ENCODE measurements around the gene USP34.
A peak's percentile ranks its signal among the peaks of the same experiment; 100 is the strongest.
"Not testable (repeated sequence)": the region's sequence is repeated elsewhere in the genome, so short reads cannot be mapped to it uniquely, and the experiment has no call there.

Gene USP34

GRCh38 chr2:61177727-61178549 is 292.9 kb downstream of the USP34 start:
- Mint-ChIP-seq H3K9me3 (no peaks in the 10 kb centered on the region), H3K27ac (peak overlapping the region; percentile 89), H3K4me1 (peaks cover 54% of the 10 kb centered on the region), H3K27me3 (no peaks in the 10 kb centered on the region), H3K36me3 (peaks cover 34% of the 10 kb centered on the region), H3K4me3 (peak overlapping the region; percentile 89)
- peak; percentile 24 for ATAC-seq

- no peaks in the 10 kb centered on the region for H3K27me3 Mint-ChIP-seq
- peak overlapping the region; percentile 89 for H3K4me3 Mint-ChIP-seq
- H3K4me1 Mint-ChIP-seq = peaks cover 48% of the 10 kb centered on the region
- no peaks in the 10 kb centered on the region for H3K9me3 Mint-ChIP-seq
- peaks cover 26% of the 10 kb centered on the region for H3K36me3 Mint-ChIP-seq
- H3K27ac Mint-ChIP-seq = peak overlapping the region; percentile 89
- ATAC-seq = peak; percentile 97
These were observed 293.8 kb downstream of the USP34 start for GRCh38 chr2:61176755-61177726.

GRCh38 chr2:61175036-61175435 is 295.9 kb downstream of the USP34 start:
- H3K27me3 Mint-ChIP-seq = no peaks in the 10 kb centered on the region
- ATAC-seq = no peak
- no peaks in the 10 kb centered on the region for H3K9me3 Mint-ChIP-seq
- peaks cover 29% of the 10 kb centered on the region for H3K4me1 Mint-ChIP-seq
- H3K36me3 Mint-ChIP-seq = peaks cover 7% of the 10 kb centered on the region
- H3K4me3 Mint-ChIP-seq = no peak overlapping the region
- H3K27ac Mint-ChIP-seq = no peak overlapping the region

- Mint-ChIP-seq H3K27me3 (no peaks in the 10 kb centered on the region), H3K27ac (peak overlapping the region; percentile 5), H3K4me3 (no peak overlapping the region), H3K36me3 (no peaks in the 10 kb centered on the region), H3K9me3 (no peaks in the 10 kb centered on the region), H3K4me1 (peaks cover 10% of the 10 kb centered on the region)
- no peak for ATAC-seq
These were observed 297.8 kb downstream of the USP34 start for GRCh38 chr2:61173116-61173515.

GRCh38 chr2:61172671-61173070 is 298.2 kb downstream of the USP34 start:
- no peak overlapping the region for H3K27ac Mint-ChIP-seq
- no peaks in the 10 kb centered on the region for H3K9me3 Mint-ChIP-seq
- H3K4me1 Mint-ChIP-seq = peaks cover 7% of the 10 kb centered on the region
- no peak overlapping the region for H3K4me3 Mint-ChIP-seq
- H3K36me3 Mint-ChIP-seq = peaks cover 1% of the 10 kb centered on the region
- no peak for ATAC-seq
- no peaks in the 10 kb centered on the region for H3K27me3 Mint-ChIP-seq

- H3K27ac Mint-ChIP-seq = no peak overlapping the region
- ATAC-seq = no peak
- H3K36me3 Mint-ChIP-seq = peaks cover 39% of the 10 kb centered on the region
- no peaks in the 10 kb centered on the region for H3K9me3 Mint-ChIP-seq
- H3K4me3 Mint-ChIP-seq = no peak overlapping the region
- H3K27me3 Mint-ChIP-seq = no peaks in the 10 kb centered on the region
- no peaks in the 10 kb centered on the region for H3K4me1 Mint-ChIP-seq
These were observed 303.3 kb downstream of the USP34 start for GRCh38 chr2:61167579-61167978.

- no peak overlapping the region for H3K27ac Mint-ChIP-seq
- no peak for ATAC-seq
- H3K36me3 Mint-ChIP-seq = peaks cover 43% of the 10 kb centered on the region
- no peak overlapping the region for H3K4me3 Mint-ChIP-seq
- no peaks in the 10 kb centered on the region for H3K27me3 Mint-ChIP-seq
- H3K4me1 Mint-ChIP-seq = no peaks in the 10 kb centered on the region
- no peaks in the 10 kb centered on the region for H3K9me3 Mint-ChIP-seq
These were observed 304.9 kb downstream of the USP34 start for GRCh38 chr2:61165946-61166345.

GRCh38 chr2:61165082-61165481 is 305.8 kb downstream of the USP34 start:
- H3K4me3 Mint-ChIP-seq, ATAC-seq, H3K4me1 Mint-ChIP-seq, H3K9me3 Mint-ChIP-seq, H3K27me3 Mint-ChIP-seq, H3K27ac Mint-ChIP-seq: not testable (repeated sequence)
- peaks cover 45% of the 10 kb centered on the region for H3K36me3 Mint-ChIP-seq

- Mint-ChIP-seq H3K4me3 (no peak overlapping the region), H3K27me3 (no peaks in the 10 kb centered on the region), H3K36me3 (peaks cover 57% of the 10 kb centered on the region), H3K4me1 (peaks cover 12% of the 10 kb centered on the region), H3K9me3 (peaks cover 4% of the 10 kb centered on the region), H3K27ac (no peak overlapping the region)
- ATAC-seq = no peak
These were observed 308.2 kb downstream of the USP34 start for GRCh38 chr2:61162721-61163120.

- ATAC-seq = no peak
- H3K4me1 Mint-ChIP-seq = peaks cover 15% of the 10 kb centered on the region
- no peaks in the 10 kb centered on the region for H3K27me3 Mint-ChIP-seq
- H3K9me3 Mint-ChIP-seq = peaks cover 4% of the 10 kb centered on the region
- H3K36me3 Mint-ChIP-seq = peaks cover 57% of the 10 kb centered on the region
- no peak within 1 kb of the TSS for H3K27ac Mint-ChIP-seq
- no peak within 1 kb of the TSS for H3K4me3 Mint-ChIP-seq
These were observed 309.0 kb downstream of the USP34 start, which contains the start of gene C2orf74 for GRCh38 chr2:61161888-61162287. C2orf74 (plus strand) TSS chr2:61162188; CDS start chr2:61162515, 327 bp downstream.

GRCh38 chr2:61158356-61158955 is 312.4 kb downstream of the USP34 start:
- ATAC-seq = peak; percentile 65
- Mint-ChIP-seq H3K4me1 (peaks cover 15% of the 10 kb centered on the region), H3K9me3 (peaks cover 4% of the 10 kb centered on the region), H3K4me3 (no peak overlapping the region), H3K36me3 (peaks cover 34% of the 10 kb centered on the region), H3K27ac (peak overlapping the region; percentile 43), H3K27me3 (no peaks in the 10 kb centered on the region)

- H3K9me3 Mint-ChIP-seq = peaks cover 4% of the 10 kb centered on the region
- H3K36me3 Mint-ChIP-seq = peaks cover 26% of the 10 kb centered on the region
- no peak overlapping the region for H3K4me3 Mint-ChIP-seq
- peaks cover 15% of the 10 kb centered on the region for H3K4me1 Mint-ChIP-seq
- no peak for ATAC-seq
- peak overlapping the region; percentile 43 for H3K27ac Mint-ChIP-seq
- H3K27me3 Mint-ChIP-seq = no peaks in the 10 kb centered on the region
These were observed 313.4 kb downstream of the USP34 start for GRCh38 chr2:61157371-61158003.

GRCh38 chr2:61151436-61151835 is 319.5 kb downstream of the USP34 start:
- Mint-ChIP-seq H3K4me3 (no peak overlapping the region), H3K36me3 (peaks cover 15% of the 10 kb centered on the region), H3K4me1 (peaks cover 8% of the 10 kb centered on the region), H3K27ac (no peak overlapping the region), H3K27me3 (no peaks in the 10 kb centered on the region), H3K9me3 (no peaks in the 10 kb centered on the region)
- ATAC-seq = no peak

- Mint-ChIP-seq H3K27me3 (no peaks in the 10 kb centered on the region), H3K27ac (no peak overlapping the region), H3K36me3 (peaks cover 15% of the 10 kb centered on the region), H3K9me3 (no peaks in the 10 kb centered on the region), H3K4me3 (no peak overlapping the region), H3K4me1 (peaks cover 8% of the 10 kb centered on the region)
- no peak for ATAC-seq
These were observed 321.8 kb downstream of the USP34 start for GRCh38 chr2:61149074-61149473.

GRCh38 chr2:61148091-61148490 is 322.8 kb downstream of the USP34 start:
- not testable (repeated sequence) for H3K27me3 Mint-ChIP-seq, H3K27ac Mint-ChIP-seq, H3K9me3 Mint-ChIP-seq, H3K4me1 Mint-ChIP-seq, ATAC-seq, H3K4me3 Mint-ChIP-seq
- peaks cover 15% of the 10 kb centered on the region for H3K36me3 Mint-ChIP-seq

Measured in stimulated activated memory B cell treated with anti-CD40 and anti-IgM and Interleukin-4, amounts not matched to agents 10 μg/mL and 1 μg/mL and 100 μg/mL, for 72 hours (primary cell).